Sigmoid colon (tissue), 7 donors: ENCODE results near the gene CCNY. TPM values are rescaled to one million over a fixed set of nuclear protein-coding genes. Genes with fewer than 3 reads are reported as not detected.

ENCODE experiments used
- polyA plus RNA-seq, 3 donors: library from polyadenylated mRNA; stranded (reverse); fragments of 200-250 nt; gene quantifications; one replicate each; pipeline ENCODE4 v1.2.3, GENCODE V29; 2013
- total RNA-seq, 4 donors: library from RNA; depleted of rRNA; stranded (reverse); fragments of >200 nt; gene quantifications; one replicate each; pipeline ENCODE4 v1.1.0, GENCODE V29; 2016
- donor health status: healthy with polysubstance abuse.
- donor health status: Bipolar disorder and iron deficiency.
- donor health status: healthy.

Gene CCNY
- total and polyA plus RNA-seq, 7 donors = 24.0 to 45.7 (median 35.7) TPM

Other genes starting within 250 kb of the CCNY start
- gene CUL2, start 246.2 kb upstream of the CCNY start, total RNA-seq = 10 to 100 TPM; 22.5 to 37.1 (median 25.9) TPM
- gene CUL2, start 246.2 kb upstream of the CCNY start, polyA plus RNA-seq = 10 to 100 TPM; 12.0 to 15.0 (median 12.7) TPM
- gene CREM, start 209.7 kb upstream of the CCNY start, total RNA-seq = 10 to 100 TPM; 37.5 to 76.0 (median 45.3) TPM
- gene CREM, start 209.7 kb upstream of the CCNY start, polyA plus RNA-seq = 10 to 100 TPM; 25.9 to 30.6 (median 29.6) TPM